ENCODE results near the gene GRK5. TPM values are rescaled to one million over a fixed set of nuclear protein-coding genes. Genes with fewer than 3 reads are reported as not detected.

GRK5 gene
- total RNA-seq, 1 donor from 2014 or later, result 2.8 TPM

DNA sequence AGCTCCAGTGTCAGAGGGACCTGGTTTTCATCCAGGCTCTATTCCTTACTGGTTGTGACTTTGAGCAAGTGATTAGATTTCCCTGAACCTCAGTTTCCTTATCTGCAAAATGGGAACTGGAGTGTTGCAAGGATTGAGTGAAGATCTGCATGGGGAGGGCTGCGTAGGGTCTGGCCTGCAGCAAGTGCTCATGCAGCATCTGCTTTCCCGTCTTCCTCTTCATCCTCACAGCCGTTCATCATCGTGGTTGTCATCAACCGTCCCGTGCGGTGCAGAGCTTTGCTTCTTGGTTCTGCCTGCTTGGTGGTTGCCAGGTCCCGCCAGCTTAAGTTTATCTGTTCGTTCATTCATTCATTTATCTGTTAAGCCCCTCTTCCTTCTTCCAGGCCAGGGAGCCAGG is 135.0 kb downstream of the GRK5 start:
- H3K4me3 ChIP-seq (ENCODE audit: low read depth, low read length), result no peak overlapping the region
- H3K36me3 ChIP-seq (ENCODE audit: control insufficient read depth, insufficient read depth, low read length), result no peaks in the 10 kb centered on the region
- no peak for DNase-seq (ENCODE audit: low read depth)
- TF ChIP-seq CTCF (IDR thresholded peaks at IDR 0.05; ENCODE audit: insufficient read depth, low read length, poor library complexity, severe bottlenecking), result no peak
- no peaks in the 10 kb centered on the region for H3K27me3 ChIP-seq (ENCODE audit: control insufficient read depth, insufficient read depth, low read length)

DNA sequence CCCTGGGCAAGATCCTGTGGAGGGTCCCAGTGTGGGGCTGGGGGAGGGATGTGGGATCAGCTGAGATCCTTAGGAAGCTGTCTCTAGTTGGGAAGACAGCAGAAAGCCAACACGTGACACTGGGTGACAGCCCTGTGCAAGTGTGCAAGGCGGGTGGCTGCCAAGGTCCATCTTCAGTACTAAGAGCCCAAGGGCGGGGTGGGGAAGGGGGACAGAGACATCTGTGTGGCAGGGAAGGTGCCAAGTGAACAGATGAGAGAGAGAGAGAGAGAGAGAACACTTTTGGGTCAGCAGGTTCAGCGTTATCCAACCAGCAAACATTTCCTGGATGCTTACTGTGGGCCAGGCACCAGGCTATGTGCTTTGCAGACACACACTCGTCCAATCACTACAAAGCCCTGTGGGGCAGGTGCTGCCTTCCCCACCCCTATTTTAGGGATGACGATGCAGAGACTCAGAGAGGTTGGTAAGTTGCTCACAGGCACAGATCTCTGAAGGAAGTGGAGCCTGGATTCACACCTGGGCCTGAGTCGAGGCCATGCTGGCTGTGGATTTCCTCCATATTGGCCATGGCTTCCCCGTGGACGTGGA is 135.7 kb downstream of the GRK5 start:
- no peaks in the 10 kb centered on the region for H3K27me3 ChIP-seq (ENCODE audit: control insufficient read depth, insufficient read depth, low read length)
- TF ChIP-seq CTCF (IDR thresholded peaks at IDR 0.05; ENCODE audit: insufficient read depth, low read length, poor library complexity, severe bottlenecking), result no peak
- no peak overlapping the region for H3K4me3 ChIP-seq (ENCODE audit: low read depth, low read length)
- DNase-seq (ENCODE audit: low read depth), result no peak
- no peaks in the 10 kb centered on the region for H3K36me3 ChIP-seq (ENCODE audit: control insufficient read depth, insufficient read depth, low read length)

DNA sequence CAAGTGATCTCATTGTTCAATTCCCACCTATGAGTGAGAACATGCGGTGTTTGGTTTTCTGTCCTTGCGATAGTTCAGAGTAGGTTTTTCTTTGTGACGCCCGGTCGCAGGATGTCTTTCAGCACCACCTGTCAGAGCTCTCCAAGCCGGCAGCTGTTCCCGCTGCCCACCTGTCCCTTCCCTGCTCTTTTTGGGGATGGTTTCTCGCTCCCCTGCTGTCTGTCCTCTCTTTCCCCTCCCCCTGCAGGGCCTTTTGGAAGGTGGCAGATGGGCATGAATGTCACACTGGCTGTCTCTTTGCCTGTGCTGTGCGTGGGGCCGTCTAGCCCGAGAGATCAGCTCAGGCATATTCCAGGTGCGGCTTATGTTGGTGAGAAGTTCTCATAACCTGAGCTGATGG is 137.0 kb downstream of the GRK5 start:
- no peaks in the 10 kb centered on the region for H3K36me3 ChIP-seq (ENCODE audit: control insufficient read depth, insufficient read depth, low read length)
- TF ChIP-seq CTCF (IDR thresholded peaks at IDR 0.05; ENCODE audit: insufficient read depth, low read length, poor library complexity, severe bottlenecking), result no peak
- DNase-seq (ENCODE audit: low read depth), result no peak

DNA sequence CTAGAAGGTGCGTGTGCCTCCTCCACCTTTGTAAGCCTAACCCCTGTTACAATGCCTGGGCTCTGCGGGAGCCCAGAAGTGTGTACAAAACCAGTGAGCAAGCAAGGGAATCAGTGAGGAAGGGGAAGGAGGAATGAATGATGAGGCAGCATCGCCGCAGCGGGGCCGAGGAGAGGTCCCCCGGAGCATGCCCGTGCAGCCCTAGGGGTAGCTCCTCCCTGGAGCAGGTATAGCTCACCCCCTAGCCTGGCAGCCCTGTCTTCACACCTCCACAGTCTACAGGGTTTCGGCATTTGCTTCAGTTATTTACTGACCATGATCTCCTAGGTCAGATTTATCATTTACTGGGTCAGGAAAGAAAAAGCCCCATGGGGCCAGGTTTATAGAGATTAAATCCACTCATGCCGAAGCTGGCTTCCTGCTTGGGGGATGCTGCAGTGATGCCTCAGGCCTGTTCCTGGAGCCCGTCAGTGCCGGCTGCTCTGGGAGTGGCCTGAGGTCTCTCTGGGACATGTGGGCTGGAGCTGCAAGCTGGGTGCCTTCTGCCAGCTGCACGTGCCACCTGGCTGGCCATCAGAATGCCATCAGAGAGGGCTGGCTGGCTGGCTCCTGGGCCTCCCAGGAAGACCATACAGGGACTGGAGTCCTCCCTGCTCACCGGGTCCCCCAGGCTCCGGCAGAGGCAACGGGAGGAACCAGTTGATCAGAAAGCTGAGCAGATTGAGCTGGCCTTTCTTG is 138.9 kb downstream of the GRK5 start:
- TF ChIP-seq CTCF (IDR thresholded peaks at IDR 0.05; ENCODE audit: insufficient read depth, low read length, poor library complexity, severe bottlenecking), result no peak
- no peaks in the 10 kb centered on the region for H3K27me3 ChIP-seq (ENCODE audit: control insufficient read depth, insufficient read depth, low read length)
- H3K36me3 ChIP-seq (ENCODE audit: control insufficient read depth, insufficient read depth, low read length), result no peaks in the 10 kb centered on the region
- no peak overlapping the region for H3K4me3 ChIP-seq (ENCODE audit: low read depth, low read length)
- DNase-seq (ENCODE audit: low read depth), result no peak

More for the DNA sequence above, 137.0 kb downstream of the GRK5 start:
- Histone ChIP-seq H3K4me3 (ENCODE audit: low read depth, low read length) (no peak overlapping the region), H3K27me3 (ENCODE audit: control insufficient read depth, insufficient read depth, low read length) (no peaks in the 10 kb centered on the region)

DNA sequence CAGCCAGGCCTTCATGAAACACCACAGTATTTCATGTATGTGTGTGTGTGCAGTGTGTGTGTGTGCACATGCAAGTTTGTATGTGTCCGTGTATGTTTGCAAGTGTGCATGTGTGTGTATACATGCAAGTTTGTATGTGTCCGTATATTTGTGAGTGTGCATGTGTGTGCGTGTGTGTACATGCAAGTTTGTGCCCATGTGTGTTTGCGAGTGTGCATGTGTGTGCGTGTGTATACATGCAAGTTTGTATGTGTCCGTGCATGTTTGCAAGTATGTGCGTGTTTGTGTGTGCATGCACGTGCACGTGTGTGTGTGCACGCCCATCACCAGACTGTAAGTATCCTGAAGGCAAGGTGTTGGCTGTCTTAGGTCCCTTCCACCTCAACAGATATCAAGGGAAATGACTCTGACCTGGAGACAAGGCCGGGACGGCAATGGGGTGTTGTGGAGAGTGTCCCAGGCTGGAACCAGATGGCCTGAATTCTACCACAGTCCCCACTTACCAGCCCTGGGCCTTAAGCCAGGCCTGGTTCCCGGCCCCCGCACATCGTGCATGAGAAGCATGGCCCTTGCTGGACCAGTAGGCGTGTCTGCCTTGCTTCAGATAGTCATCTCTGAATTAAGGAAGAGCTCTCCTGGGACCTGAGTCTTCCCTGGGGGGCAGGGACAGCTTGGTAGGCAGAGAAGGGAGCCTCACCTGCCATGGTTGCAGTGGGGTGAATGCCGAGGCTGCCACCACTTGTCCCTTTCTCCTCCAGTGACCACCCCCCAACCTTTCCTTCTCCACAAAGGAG is 140.0 kb downstream of the GRK5 start:
- Histone ChIP-seq H3K4me3 (ENCODE audit: low read depth, low read length) (no peak overlapping the region), H3K27me3 (ENCODE audit: control insufficient read depth, insufficient read depth, low read length) (no peaks in the 10 kb centered on the region), H3K36me3 (ENCODE audit: control insufficient read depth, insufficient read depth, low read length) (no peaks in the 10 kb centered on the region)
- no peak for DNase-seq (ENCODE audit: low read depth)
- no peak for TF ChIP-seq CTCF (IDR thresholded peaks at IDR 0.05; ENCODE audit: insufficient read depth, low read length, poor library complexity, severe bottlenecking)
